ENCODE results near the gene DBN1.

Gene DBN1

GRCh38 chr5:177455661-177456590 lies 17.5 kb downstream of the DBN1 start:
- peak; percentile 74 for DNase-seq (ENCODE audit: low read depth)

- DNase-seq (ENCODE audit: low read depth), result no peak
Observed at GRCh38 chr5:177455036-177455660, 18.3 kb downstream of the DBN1 start.

- DNase-seq (ENCODE audit: low read depth), result no peak
Observed at GRCh38 chr5:177454397-177455035, 18.9 kb downstream of the DBN1 start.

GRCh38 chr5:177453852-177454396 lies 19.5 kb downstream of the DBN1 start:
- DNase-seq (ENCODE audit: low read depth), result no peak

GRCh38 chr5:177452688-177453638 lies 20.5 kb downstream of the DBN1 start:
- DNase-seq (ENCODE audit: low read depth), result no peak

- DNase-seq (ENCODE audit: low read depth), result no peak
Observed at GRCh38 chr5:177450667-177451424, 22.6 kb downstream of the DBN1 start.

- no peak for DNase-seq (ENCODE audit: low read depth)
Observed at GRCh38 chr5:177449140-177450061, 24.0 kb downstream of the DBN1 start.

GRCh38 chr5:177448244-177448950 lies 25.0 kb downstream of the DBN1 start:
- DNase-seq (ENCODE audit: low read depth), result no peak

GRCh38 chr5:177447611-177448243 lies 25.7 kb downstream of the DBN1 start:
- DNase-seq (ENCODE audit: low read depth), result no peak

GRCh38 chr5:177447066-177447610 lies 26.3 kb downstream of the DBN1 start:
- DNase-seq (ENCODE audit: low read depth), result no peak

GRCh38 chr5:177446200-177447065 lies 27.0 kb downstream of the DBN1 start, which contains the start of gene PRR7:
PRR7 (plus strand) TSS chr5:177446814; CDS start chr5:177455068, 8,254 bp downstream.
- DNase-seq (ENCODE audit: low read depth), result no peak

GRCh38 chr5:177445917-177446199 lies 27.6 kb downstream of the DBN1 start:
- DNase-seq (ENCODE audit: low read depth), result no peak

- no peak for DNase-seq (ENCODE audit: low read depth)
Observed at GRCh38 chr5:177445052-177445916, 28.1 kb downstream of the DBN1 start.

GRCh38 chr5:177444106-177445051 lies 29.1 kb downstream of the DBN1 start:
- DNase-seq (ENCODE audit: low read depth), result no peak

Data from CMK (cell line).